HCT116 (cell line): ENCODE measurements around the gene ARPC1A. TPM values are rescaled to one million over a fixed set of nuclear protein-coding genes. Genes with fewer than 3 reads are reported as not detected.

Experiments used
- ATAC-seq: fragments of 200-7000 bp; cut with Tn5 transposase; 2 replicates; pipeline ENCODE4 v1.9.1; 2020; ENCODE audit warnings: mild to moderate bottlenecking, moderate library complexity
- BruUV-seq: library from RNA; stranded (reverse); fragments of 400-500 nt; replicated peaks from 2 replicates; lab custom pipeline; 2021; lab: Mats Ljungman, UMichigan
- CTCF ChIA-PET: fragments of 300-600 bp; sonication (Branson Sonifier 250); formaldehyde crosslinking; loops from one replicate; lab custom pipeline; 2021; ENCODE audit warnings: antibody characterized with exemption; lab: Charles Lee
- POLR2A ChIA-PET: fragments of 300-600, 350-600 bp; sonication (Branson Sonifier 250); formaldehyde crosslinking; loops from one replicate; lab custom pipeline; 2021; ENCODE audit warnings: antibody characterized with exemption; lab: Charles Lee
- RAD21 ChIA-PET, 2 experiments: fragments of 300-600 bp; sonication (Branson Sonifier 250); formaldehyde crosslinking; loops; one replicate each; lab custom pipeline; 2023; ENCODE audit warnings: low total read pairs in 2 of 2; ENCODE audit not compliant: uncharacterized antibody in 2 of 2, unreplicated experiment in 2 of 2, low non-redundant PET in 1 of 2; lab: Charles Lee
- DNase-seq: peaks from one replicate; pipeline ENCODE4 v3.0.0-alpha.2; 2010; ENCODE audit warnings: low read depth, low spot score
- H2AFZ ChIP-seq: fragments of 200-600 bp; shearing (Covaris generic), sonication (generic); 2 replicates; pipeline ENCODE4 v1.6.1; 2017; ENCODE audit warnings: low read depth, mixed run types, mixed read lengths, antibody characterized with exemption, low read length; ENCODE audit not compliant: poor library complexity, severe bottlenecking
- H3K27ac ChIP-seq: 2 replicates; pipeline ENCODE4 v1.5.1; 2012; ENCODE audit warnings: low read depth, low read length
- H3K27me3 ChIP-seq: fragments of 200-600 bp; sonication (generic); 2 replicates; pipeline ENCODE4 v1.6.1; 2016; ENCODE audit warnings: mixed run types, low read length, mixed read lengths; ENCODE audit not compliant: insufficient read depth
- H3K36me3 ChIP-seq, 2 experiments: fragments of 200-500 bp in 1 of 2; fragments of 200-600 bp in 1 of 2; sonication (Bioruptor generic) in 1 of 2; sonication (generic) in 1 of 2; 2 replicates each; pipeline versions ENCODE4 v1.5.1 to v1.6.1; 2014 to 2016; ENCODE audit warnings: low read length in 2 of 2, inconsistent platforms in 1 of 2, mixed read lengths in 1 of 2, mixed run types in 1 of 2; ENCODE audit not compliant: insufficient read depth in 2 of 2, control insufficient read depth in 1 of 2
- H3K4me1 ChIP-seq, 2 experiments: fragments of 200-600 bp in 1 of 2; sonication (generic) in 1 of 2; 2 replicates each; pipeline versions ENCODE4 v1.5.1 to v1.6.1; 2012 to 2017; ENCODE audit warnings: low read length in 2 of 2, inconsistent platforms in 1 of 2, mild to moderate bottlenecking in 1 of 2, mixed read lengths in 1 of 2, mixed run types in 1 of 2, moderate library complexity in 1 of 2; ENCODE audit not compliant: insufficient read depth in 2 of 2, control insufficient read depth in 1 of 2
- H3K4me2 ChIP-seq: fragments of 200-600 bp; sonication (generic); 2 replicates; pipeline ENCODE4 v1.6.1; 2017; ENCODE audit warnings: mixed run types, low read length, mixed read lengths
- H3K4me3 ChIP-seq, 2 experiments: fragments of 200-600 bp in 1 of 2; sonication (generic) in 1 of 2; replicated peaks in 1 of 2; 2 replicates each; pipeline ENCODE4 v1.5.1; 2011 to 2016; ENCODE audit warnings: low read length in 2 of 2, control low read depth in 1 of 2, low read depth in 1 of 2, mild to moderate bottlenecking in 1 of 2, mixed read lengths in 1 of 2, mixed run types in 1 of 2
- H3K79me2 ChIP-seq: fragments of 200-600 bp; sonication (generic); 2 replicates; pipeline ENCODE4 v1.6.1; 2017; ENCODE audit warnings: mild to moderate bottlenecking, mixed run types, low read length, moderate library complexity, mixed read lengths; ENCODE audit not compliant: insufficient read depth
- H3K9ac ChIP-seq: fragments of 200-600 bp; sonication (generic); 2 replicates; pipeline ENCODE4 v1.6.1; 2016; ENCODE audit warnings: low read length, mixed read lengths
- H3K9me2 ChIP-seq: fragments of 200-600 bp; sonication (generic), shearing (Covaris generic); 2 replicates; pipeline ENCODE4 v1.6.1; 2017; ENCODE audit warnings: mixed run types, mild to moderate bottlenecking, moderate library complexity; ENCODE audit not compliant: insufficient read depth
- H3K9me3 ChIP-seq, 2 experiments: fragments of 200-500 bp in 1 of 2; fragments of 200-600 bp in 1 of 2; sonication (Bioruptor generic) in 1 of 2; sonication (generic) in 1 of 2; 2 replicates each; pipeline ENCODE4 v1.6.1; 2014 to 2017; ENCODE audit warnings: low read length in 2 of 2, mixed read lengths in 2 of 2, inconsistent platforms in 1 of 2, low read depth in 1 of 2, mild to moderate bottlenecking in 1 of 2, mixed run types in 1 of 2, moderate library complexity in 1 of 2; ENCODE audit not compliant: control insufficient read depth in 1 of 2, insufficient read depth in 1 of 2
- H4K20me1 ChIP-seq: fragments of 200-600 bp; sonication (generic), shearing (Covaris generic); 2 replicates; pipeline ENCODE4 v1.6.1; 2017; ENCODE audit warnings: mixed run types, mild to moderate bottlenecking, moderate library complexity; ENCODE audit not compliant: insufficient read depth
- CBX3 ChIP-seq: IDR thresholded peaks from 2 replicates; pipeline ENCODE4 v1.6.1; 2012; ENCODE audit warnings: low read depth
- CEBPB ChIP-seq: IDR thresholded peaks from 2 replicates; pipeline ENCODE4 v1.6.1; 2012; ENCODE audit warnings: low read depth
- EGR1 ChIP-seq: IDR thresholded peaks from 2 replicates; pipeline ENCODE4 v1.6.1; 2012; ENCODE audit warnings: low read depth
- EZH2phosphoT487 ChIP-seq: fragments of 200-600 bp; IDR thresholded peaks from 2 replicates; pipeline ENCODE4 v1.6.1; 2018; ENCODE audit warnings: antibody characterized with exemption, borderline replicate concordance
- FOSL1 ChIP-seq: IDR thresholded peaks from 2 replicates; pipeline ENCODE4 v1.6.1; 2012; ENCODE audit warnings: low read depth
- JUND ChIP-seq: IDR thresholded peaks from 2 replicates; pipeline ENCODE4 v1.6.1; 2012
- POLR2A ChIP-seq: IDR thresholded peaks from 2 replicates; pipeline ENCODE4 v1.7.0; 2011; ENCODE audit warnings: borderline replicate concordance; ENCODE audit not compliant: insufficient read depth, insufficient read length; ENCODE audit errors: extremely low read depth
- POLR2AphosphoS5 ChIP-seq: IDR thresholded peaks from 2 replicates; pipeline ENCODE4 v1.6.1; 2011; ENCODE audit warnings: mild to moderate bottlenecking, low read depth, low read length, moderate library complexity
- RAD21 ChIP-seq: IDR thresholded peaks from 2 replicates; pipeline ENCODE4 v1.6.1; 2012; ENCODE audit warnings: low read depth, mild to moderate bottlenecking
- REST ChIP-seq: IDR thresholded peaks from 2 replicates; pipeline ENCODE4 v1.6.1; 2012; ENCODE audit warnings: low read depth
- SRF ChIP-seq: IDR thresholded peaks from 2 replicates; pipeline ENCODE4 v1.6.1; 2012; ENCODE audit warnings: low read depth
- TCF7L2 ChIP-seq: IDR thresholded peaks from 2 replicates; pipeline ENCODE4 v1.7.0; 2011; ENCODE audit warnings: borderline replicate concordance, inconsistent platforms; ENCODE audit not compliant: insufficient read depth, insufficient read length; ENCODE audit errors: extremely low read depth
- YY1 ChIP-seq: IDR thresholded peaks from 2 replicates; pipeline ENCODE4 v1.6.1; 2011; ENCODE audit warnings: low read length, low read depth, moderate library complexity, mild to moderate bottlenecking; ENCODE audit not compliant: insufficient replicate concordance; ENCODE audit errors: extremely low read depth
- ZFX ChIP-seq: fragments of 450-650 bp; IDR thresholded peaks from 2 replicates; pipeline ENCODE4 v1.6.1; 2017
- ZNF274 ChIP-seq: fragments of 200-500 bp; sonication (Bioruptor generic); IDR thresholded peaks from 2 replicates; pipeline ENCODE4 v1.6.1; 2014; ENCODE audit warnings: mild to moderate bottlenecking, low read depth, low read length, inconsistent platforms
- intact Hi-C: fragments of 100-400 bp; cut with micrococcal nuclease; formaldehyde crosslinking; loops from 2 replicates; pipeline ENCODE4 v1.10.0; 2022
- total RNA-seq: library from RNA; stranded (reverse); gene quantifications from one replicate; pipeline ENCODE4 v1.2.1, GENCODE V29; 2021; ENCODE audit not compliant: unreplicated experiment
- TF ChIP-seq, protein P1 (sequence below): IDR thresholded peaks from 2 replicates; pipeline ENCODE4 v1.6.1; 2012

Gene ARPC1A
- total RNA-seq, 1 experiment from 2014 or later = 250 TPM

DNA sequence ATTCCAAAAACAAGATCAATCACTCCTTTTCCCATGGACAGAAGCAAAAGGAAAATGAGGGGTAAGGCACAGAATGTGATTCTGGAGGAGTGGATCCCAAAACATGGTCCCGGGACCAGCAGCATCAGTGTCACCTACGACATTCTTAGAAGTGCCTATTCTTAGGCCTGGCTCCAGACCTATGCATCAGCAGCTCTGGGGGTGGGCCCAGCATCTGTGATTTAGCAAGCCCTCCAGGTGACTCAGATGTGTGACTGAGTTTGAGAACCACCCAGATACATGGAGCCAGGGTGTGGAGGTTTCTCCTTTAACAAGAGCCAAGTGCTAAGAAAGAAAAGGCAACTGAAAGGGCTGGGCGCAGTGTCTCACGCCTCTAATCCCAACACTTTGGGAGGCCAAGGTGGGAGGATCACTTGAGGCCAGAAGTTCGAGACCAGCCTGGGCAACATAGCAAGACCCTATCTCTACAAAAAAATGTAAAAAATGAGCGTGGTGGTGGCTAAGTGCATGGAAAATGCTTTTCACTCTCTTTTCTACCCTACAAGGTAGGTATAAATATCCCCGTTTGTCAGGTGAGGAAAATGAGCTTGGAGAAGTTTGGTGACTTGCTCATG, 17.1 kb upstream of the ARPC1A start:
- POLR2A ChIA-PET = no interaction called here
- intact Hi-C loops = no loop called here
- Histone ChIP-seq H3K79me2 (no peaks in the 10 kb centered on the region), H4K20me1 (no peaks in the 10 kb centered on the region), H3K9me2 (no peaks in the 10 kb centered on the region), H3K9ac (no peak overlapping the region), H3K4me2 (no peak overlapping the region), H3K4me1 (peaks cover 0 to 8% of the 10 kb centered on the region in 2 experiments; a peak in 1 of 4 replicates), H3K27ac (no peak overlapping the region), H3K4me3 (no peak overlapping the region), H2AFZ (no peak overlapping the region), H3K36me3 (no peaks in the 10 kb centered on the region), H3K27me3 (no peaks in the 10 kb centered on the region), H3K9me3 (peaks cover 3 to 4% of the 10 kb centered on the region in 2 experiments; a peak in 1 of 4 replicates)
- RAD21 ChIA-PET = no interaction called here
- no peak for TF ChIP-seq POLR2AphosphoS5
- no peak for TF ChIP-seq EZH2phosphoT487
- no peak for TF ChIP-seq RAD21
- no peak for TF ChIP-seq YY1
- TF ChIP-seq SRF = no peak
- no peak for TF ChIP-seq POLR2A
- no peak for TF ChIP-seq ZFX
- no peak for TF ChIP-seq TCF7L2
- TF ChIP-seq ZNF274 = no peak
- no peak for TF ChIP-seq JUND
- no peak for TF ChIP-seq CBX3
- no peak for TF ChIP-seq CEBPB
- no peak for TF ChIP-seq FOSL1
- TF ChIP-seq, protein P1, sequence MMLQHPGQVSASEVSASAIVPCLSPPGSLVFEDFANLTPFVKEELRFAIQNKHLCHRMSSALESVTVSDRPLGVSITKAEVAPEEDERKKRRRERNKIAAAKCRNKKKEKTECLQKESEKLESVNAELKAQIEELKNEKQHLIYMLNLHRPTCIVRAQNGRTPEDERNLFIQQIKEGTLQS = no peak
- TF ChIP-seq REST = no peak
- TF ChIP-seq EGR1 = no peak
- BruUV-seq = no TSS peak
- ATAC-seq = no peak
- no peak for DNase-seq
- CTCF ChIA-PET = no interaction called here
